ENCODE results near the gene RMND5A.

Gene RMND5A

GRCh38 chr2:86765310-86765695 is 45.2 kb downstream of the RMND5A start:
- no peak for DNase-seq (ENCODE audit: low read depth, low spot score)

GRCh38 chr2:86768189-86768949 is 48.3 kb downstream of the RMND5A start:
- DNase-seq (ENCODE audit: low read depth, low spot score) = no peak

GRCh38 chr2:86769838-86770237 is 49.7 kb downstream of the RMND5A start:
- DNase-seq (ENCODE audit: low read depth, low spot score) = no peak

GRCh38 chr2:86770816-86771301 is 50.8 kb downstream of the RMND5A start:
- no peak for DNase-seq (ENCODE audit: low read depth, low spot score)

GRCh38 chr2:86772611-86773010 is 52.5 kb downstream of the RMND5A start:
- no peak for DNase-seq (ENCODE audit: low read depth, low spot score)

GRCh38 chr2:86774862-86775261 is 54.8 kb downstream of the RMND5A start:
- no peak for DNase-seq (ENCODE audit: low read depth, low spot score)

- DNase-seq (ENCODE audit: low read depth, low spot score) = no peak
Observed at GRCh38 chr2:86775338-86775737, 55.2 kb downstream of the RMND5A start.

GRCh38 chr2:86776532-86776931 is 56.4 kb downstream of the RMND5A start:
- DNase-seq (ENCODE audit: low read depth, low spot score) = no peak

GRCh38 chr2:86778957-86779356 is 58.9 kb downstream of the RMND5A start:
- DNase-seq (ENCODE audit: low read depth, low spot score) = no peak

- no peak for DNase-seq (ENCODE audit: low read depth, low spot score)
Observed at GRCh38 chr2:86779971-86780370, 59.9 kb downstream of the RMND5A start.

- DNase-seq (ENCODE audit: low read depth, low spot score) = no peak
Observed at GRCh38 chr2:86781363-86781762, 61.3 kb downstream of the RMND5A start.

GRCh38 chr2:86782748-86783147 is 62.7 kb downstream of the RMND5A start:
- no peak for DNase-seq (ENCODE audit: low read depth, low spot score)

GRCh38 chr2:86783615-86784339 is 63.7 kb downstream of the RMND5A start:
- DNase-seq (ENCODE audit: low read depth, low spot score) = no peak

GRCh38 chr2:86785456-86785855 is 65.4 kb downstream of the RMND5A start:
- DNase-seq (ENCODE audit: low read depth, low spot score) = no peak

- DNase-seq (ENCODE audit: low read depth, low spot score) = no peak
Observed at GRCh38 chr2:86786001-86786536, 66.0 kb downstream of the RMND5A start.

- no peak for DNase-seq (ENCODE audit: low read depth, low spot score)
Observed at GRCh38 chr2:86787736-86788135, 67.6 kb downstream of the RMND5A start.

GRCh38 chr2:86788165-86788564 is 68.1 kb downstream of the RMND5A start:
- no peak for DNase-seq (ENCODE audit: low read depth, low spot score)

- no peak for DNase-seq (ENCODE audit: low read depth, low spot score)
Observed at GRCh38 chr2:86788881-86789686, 69.0 kb downstream of the RMND5A start.

GRCh38 chr2:86789687-86790133 is 69.6 kb downstream of the RMND5A start:
- DNase-seq (ENCODE audit: low read depth, low spot score) = no peak

GRCh38 chr2:86790134-86790675 is 70.1 kb downstream of the RMND5A start:
- DNase-seq (ENCODE audit: low read depth, low spot score) = no peak
